Skeletal muscle satellite cell (primary cell): ENCODE data around the gene PARD6G.
"Not testable (repeated sequence)": the region's sequence is repeated elsewhere in the genome, so short reads cannot be mapped to it uniquely, and the experiment has no call there.

Source experiments
- H3K27me3 ChIP-seq: 2 replicates; pipeline ENCODE4 v1.7.0; 2013; ENCODE audit warnings: low read length; ENCODE audit not compliant: control insufficient read depth, insufficient read depth
- H3K36me3 ChIP-seq: 2 replicates; pipeline ENCODE4 v1.7.0; 2013; ENCODE audit warnings: mild to moderate bottlenecking, control low read depth, low read length; ENCODE audit not compliant: insufficient read depth
- H3K4me1 ChIP-seq: 2 replicates; pipeline ENCODE4 v1.7.0; 2013; ENCODE audit warnings: low read length; ENCODE audit not compliant: control insufficient read depth, insufficient read depth
- H3K4me2 ChIP-seq: 2 replicates; pipeline ENCODE4 v1.7.0; 2013; ENCODE audit warnings: mild to moderate bottlenecking, low read length
- H3K4me3 ChIP-seq: 2 replicates; pipeline ENCODE4 v1.7.0; 2013; ENCODE audit warnings: low read length
- H3K9ac ChIP-seq: 2 replicates; pipeline ENCODE4 v1.7.0; 2013; ENCODE audit warnings: mild to moderate bottlenecking, low read depth, low read length, moderate library complexity
- H3K9me3 ChIP-seq: replicated peaks from 2 replicates; pipeline ENCODE4 v1.7.0; 2013; ENCODE audit warnings: mild to moderate bottlenecking, control low read depth, low read length

Gene PARD6G

DNA sequence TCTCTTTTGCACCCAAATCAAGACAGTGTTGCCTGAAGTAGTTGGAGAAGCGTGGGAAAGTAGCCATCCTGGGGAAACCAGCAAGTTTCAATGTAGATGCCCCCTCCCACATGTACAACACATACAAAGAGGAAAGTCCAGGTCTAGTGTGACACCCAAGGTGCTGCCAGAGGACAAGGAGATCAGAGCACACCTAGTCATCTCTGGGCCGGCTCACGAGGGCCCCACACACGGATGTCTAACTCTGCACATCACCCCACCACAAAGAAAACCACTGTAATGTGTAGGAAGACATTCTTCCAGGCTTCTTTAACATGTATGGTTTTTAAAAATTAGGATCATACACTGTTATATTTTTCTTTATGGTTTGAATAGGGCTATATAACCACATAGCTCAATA lies 21.6 kb downstream of the PARD6G start:
- Histone ChIP-seq H3K9ac (no peak overlapping the region), H3K36me3 (no peaks in the 10 kb centered on the region), H3K4me3 (no peak overlapping the region), H3K27me3 (peaks cover 6% of the 10 kb centered on the region), H3K4me2 (no peak overlapping the region), H3K4me1 (no peaks in the 10 kb centered on the region), H3K9me3 (no peaks in the 10 kb centered on the region)

DNA sequence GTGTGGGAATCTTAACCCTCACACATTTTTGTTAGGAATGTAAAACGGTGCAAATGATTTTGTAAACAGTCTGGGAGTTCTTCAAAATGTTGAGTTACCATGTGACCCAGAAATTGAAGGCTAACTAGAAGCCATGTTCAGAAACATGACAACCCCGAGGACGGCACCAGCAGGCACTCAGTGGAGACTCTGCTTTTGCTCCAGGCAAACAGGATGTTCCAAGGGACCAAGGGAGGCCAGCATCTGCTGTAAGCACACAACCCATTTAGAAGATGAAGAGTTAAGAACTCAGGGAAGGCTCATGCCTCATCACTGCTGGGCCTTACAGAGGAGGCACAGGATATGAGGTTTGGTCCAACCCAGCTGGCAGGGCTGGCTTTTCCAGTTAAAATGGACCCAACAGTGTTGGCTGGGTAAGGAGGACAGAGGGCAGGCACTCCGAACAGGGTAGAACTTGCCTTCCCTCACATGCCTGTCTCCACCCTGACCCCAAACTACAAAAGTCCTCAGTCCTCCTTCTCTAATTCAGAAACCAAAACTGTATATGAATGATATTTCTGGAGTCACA lies 23.6 kb downstream of the PARD6G start:
- no peak overlapping the region for H3K4me2 ChIP-seq
- no peaks in the 10 kb centered on the region for H3K4me1 ChIP-seq
- no peak overlapping the region for H3K4me3 ChIP-seq

DNA sequence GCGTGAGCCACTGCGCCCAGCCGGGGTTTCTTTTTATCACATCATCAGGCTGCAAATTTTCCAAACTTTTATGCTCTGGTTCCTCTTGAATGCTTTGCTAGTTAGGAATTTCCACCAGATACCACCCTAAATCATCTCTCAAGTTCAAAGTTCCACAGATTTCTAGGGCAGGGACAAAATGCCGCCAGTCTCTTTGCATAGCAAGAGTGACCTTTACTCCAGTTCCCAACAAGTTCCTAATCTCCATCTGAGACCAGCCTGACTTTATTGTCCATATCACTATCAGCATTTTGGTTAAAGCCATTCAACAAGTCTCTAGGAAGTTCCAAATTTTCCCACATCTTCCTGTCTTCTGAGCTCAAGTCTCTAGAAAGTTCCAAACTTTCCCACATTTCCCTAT lies 27.8 kb downstream of the PARD6G start:
- H3K36me3 ChIP-seq, H3K9ac ChIP-seq, H3K4me2 ChIP-seq, H3K9me3 ChIP-seq, H3K4me3 ChIP-seq, H3K4me1 ChIP-seq: not testable (repeated sequence)
- peaks cover 16% of the 10 kb centered on the region for H3K27me3 ChIP-seq

More for the DNA sequence above, 23.6 kb downstream of the PARD6G start:
- H3K27me3 ChIP-seq, result peaks cover 6% of the 10 kb centered on the region
- no peak overlapping the region for H3K9ac ChIP-seq
- H3K9me3 ChIP-seq, result no peaks in the 10 kb centered on the region
- no peaks in the 10 kb centered on the region for H3K36me3 ChIP-seq

DNA sequence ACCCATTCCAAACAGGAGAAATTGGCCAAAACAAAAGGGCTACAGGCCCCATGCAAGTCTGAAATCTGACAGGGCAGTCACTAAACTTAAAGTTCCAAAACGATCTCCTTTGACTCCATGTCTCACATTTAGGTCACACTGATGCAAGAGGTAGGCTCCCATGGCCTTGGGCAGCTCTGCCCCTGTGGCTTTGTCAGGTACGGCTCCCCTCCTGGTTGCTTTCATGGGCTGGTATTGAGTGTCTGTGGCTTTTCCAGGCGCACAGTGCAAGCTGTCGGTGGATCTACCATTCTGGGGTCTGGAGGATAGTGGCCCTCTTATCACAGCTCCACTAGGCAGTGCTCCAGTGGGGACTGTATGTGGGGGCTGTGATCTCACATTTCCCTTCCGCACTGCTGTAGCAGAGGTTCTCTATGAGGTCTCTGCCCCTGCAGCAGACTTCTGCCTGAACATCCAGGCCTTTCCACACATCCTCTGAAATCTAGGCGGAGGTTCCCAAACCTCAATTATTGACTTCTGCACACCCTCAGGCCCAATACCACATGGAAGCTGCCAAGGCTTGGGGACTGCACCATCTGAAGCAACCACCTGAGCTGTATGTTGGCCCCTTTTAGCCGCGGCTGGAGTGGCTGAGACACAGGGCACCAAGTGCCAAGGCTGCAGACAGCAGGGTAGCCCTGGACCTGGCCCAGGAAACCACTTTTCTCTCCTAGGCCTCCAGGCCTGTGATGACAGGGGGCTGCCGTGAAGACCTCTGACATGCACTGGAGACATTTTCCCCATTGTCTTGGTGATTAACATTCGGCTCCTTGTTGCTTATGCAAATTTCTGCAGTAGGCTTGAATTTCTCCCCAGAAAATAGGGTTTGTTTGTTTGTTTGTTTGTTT lies 28.7 kb downstream of the PARD6G start:
- Histone ChIP-seq H3K4me1 (no peaks in the 10 kb centered on the region), H3K4me3 (no peak overlapping the region), H3K36me3 (no peaks in the 10 kb centered on the region), H3K9ac (no peak overlapping the region), H3K27me3 (peaks cover 12% of the 10 kb centered on the region), H3K9me3 (no peaks in the 10 kb centered on the region), H3K4me2 (no peak overlapping the region)

DNA sequence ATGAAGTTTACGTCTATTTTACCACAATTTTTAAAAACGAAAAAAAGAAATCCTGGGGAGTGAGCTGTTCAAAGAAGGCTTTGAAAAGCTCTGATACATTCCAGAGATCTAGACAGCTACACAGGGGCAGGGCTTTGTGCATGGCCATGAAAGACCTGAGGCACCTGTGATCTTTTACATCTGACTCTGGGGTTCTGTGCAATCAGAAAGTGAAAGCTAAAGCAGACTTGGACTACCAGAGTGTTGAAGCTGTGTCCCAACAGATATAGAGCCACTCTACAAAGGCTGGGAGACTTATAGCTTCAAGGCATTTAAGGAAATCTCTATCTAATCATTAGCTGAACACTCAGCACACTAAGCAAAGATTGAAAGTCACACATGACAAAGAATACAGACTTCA lies 34.1 kb downstream of the PARD6G start:
- Histone ChIP-seq H3K36me3 (no peaks in the 10 kb centered on the region), H3K9me3 (no peaks in the 10 kb centered on the region), H3K4me3 (no peak overlapping the region), H3K4me2 (no peak overlapping the region), H3K9ac (no peak overlapping the region), H3K4me1 (no peaks in the 10 kb centered on the region), H3K27me3 (peaks cover 10% of the 10 kb centered on the region)

DNA sequence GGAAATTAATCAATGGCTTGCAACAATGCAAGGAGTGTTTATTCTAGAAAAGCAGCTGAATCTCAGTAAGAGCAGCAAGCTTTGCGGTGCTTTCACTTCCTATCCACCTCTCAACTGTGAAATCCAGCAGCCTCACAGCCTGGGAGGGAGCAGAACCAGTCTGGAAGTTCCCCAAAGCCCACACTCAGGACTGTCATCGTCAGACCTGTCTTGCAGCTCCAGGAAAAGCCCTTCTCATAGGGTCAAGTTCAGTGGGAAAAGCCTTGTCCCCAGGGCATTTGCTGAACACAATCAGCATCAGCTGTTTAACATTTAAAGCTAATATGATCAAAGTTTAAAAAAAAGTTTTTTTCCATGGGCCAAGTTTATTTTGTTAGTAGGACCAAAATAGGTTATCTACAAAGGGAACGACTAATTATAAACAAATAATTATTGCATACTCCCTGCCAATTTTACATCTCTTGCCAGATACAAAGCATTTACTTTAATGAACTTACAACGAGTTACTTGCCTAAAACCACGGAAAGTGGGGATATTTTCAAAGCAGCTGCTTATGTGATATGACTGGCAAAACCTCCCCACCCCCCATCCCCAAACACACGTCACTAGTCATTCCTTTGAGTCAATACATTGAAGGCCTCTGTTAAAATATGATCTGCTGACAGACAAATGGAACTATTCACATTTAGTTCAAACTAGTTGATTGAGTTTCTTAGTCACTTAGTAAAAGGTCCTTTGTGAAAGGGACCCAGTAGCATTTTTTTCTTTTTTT lies 36.8 kb downstream of the PARD6G start:
- H3K36me3 ChIP-seq, result no peaks in the 10 kb centered on the region
- peaks cover 5% of the 10 kb centered on the region for H3K27me3 ChIP-seq
- H3K9ac ChIP-seq, result no peak overlapping the region
- H3K4me2 ChIP-seq, result no peak overlapping the region
- H3K4me1 ChIP-seq, result no peaks in the 10 kb centered on the region
- no peak overlapping the region for H3K4me3 ChIP-seq
- no peaks in the 10 kb centered on the region for H3K9me3 ChIP-seq

DNA sequence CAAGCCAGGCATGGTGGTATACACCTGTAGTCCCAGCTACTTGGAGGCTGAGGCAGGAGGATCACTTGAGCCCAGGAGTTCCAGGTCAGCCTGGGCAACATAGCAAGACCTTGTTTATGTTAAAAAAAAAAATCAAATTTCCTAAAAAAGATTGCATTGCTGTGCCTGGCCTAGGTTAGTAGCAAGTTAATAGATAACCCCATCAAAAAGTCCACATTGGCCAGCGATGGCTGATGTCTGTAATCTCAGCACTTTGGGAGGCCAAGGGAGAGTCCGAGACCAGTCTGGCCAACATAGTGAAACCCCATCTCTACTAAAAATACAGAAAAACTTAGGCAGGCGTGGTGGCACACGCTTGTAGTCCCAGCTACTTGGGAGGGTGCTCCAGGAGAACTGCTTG lies 38.7 kb downstream of the PARD6G start:
- Histone ChIP-seq H3K36me3 (no peaks in the 10 kb centered on the region), H3K4me2 (no peak overlapping the region), H3K4me3 (no peak overlapping the region)

DNA sequence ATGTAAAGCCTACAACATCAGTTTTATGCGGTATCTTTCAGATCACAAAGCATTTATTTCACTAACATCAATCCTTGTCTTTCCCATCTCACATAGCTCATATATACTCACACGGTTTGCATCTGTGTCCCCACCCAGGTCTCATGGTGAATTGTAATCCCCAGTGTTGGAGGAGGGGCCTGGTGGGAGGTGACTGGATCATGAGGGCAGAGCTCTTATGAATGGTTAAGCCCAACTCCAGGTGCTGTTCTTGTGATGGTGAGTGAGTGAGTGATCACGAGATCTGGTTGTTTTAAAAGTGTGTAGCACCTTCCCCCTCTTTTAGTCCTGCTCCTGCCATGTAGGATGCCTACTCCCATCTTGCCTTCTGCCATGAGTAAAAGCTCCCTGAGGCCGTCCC lies 42.0 kb downstream of the PARD6G start:
- Histone ChIP-seq H3K4me3 (no peak overlapping the region), H3K36me3 (no peaks in the 10 kb centered on the region)

More for the DNA sequence above, 38.7 kb downstream of the PARD6G start:
- Histone ChIP-seq H3K9me3 (no peaks in the 10 kb centered on the region), H3K4me1 (no peaks in the 10 kb centered on the region), H3K27me3 (no peaks in the 10 kb centered on the region), H3K9ac (no peak overlapping the region)

DNA sequence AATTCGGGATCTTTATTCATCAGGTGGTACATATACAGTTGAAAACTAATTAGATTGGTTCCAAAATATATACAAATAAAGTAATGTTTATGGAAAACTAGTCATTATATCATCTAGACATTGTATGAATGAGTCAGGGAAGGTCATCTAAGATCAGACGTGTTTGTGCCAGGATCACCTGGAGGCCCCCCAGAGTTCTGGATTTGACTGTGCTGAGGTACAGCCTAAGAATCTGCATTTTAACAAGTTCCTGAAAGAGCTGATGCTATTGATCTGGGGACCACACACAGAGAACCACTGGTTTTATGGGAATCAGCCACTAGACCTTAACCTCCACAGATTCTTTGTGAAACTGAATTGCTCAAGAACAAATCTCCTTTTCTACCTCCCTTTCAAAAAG lies 43.2 kb downstream of the PARD6G start:
- Histone ChIP-seq H3K9me3 (no peaks in the 10 kb centered on the region), H3K9ac (no peak overlapping the region), H3K27me3 (no peaks in the 10 kb centered on the region), H3K4me3 (no peak overlapping the region), H3K36me3 (no peaks in the 10 kb centered on the region), H3K4me2 (no peak overlapping the region), H3K4me1 (no peaks in the 10 kb centered on the region)

More for the DNA sequence above, 42.0 kb downstream of the PARD6G start:
- Histone ChIP-seq H3K4me2 (no peak overlapping the region), H3K27me3 (no peaks in the 10 kb centered on the region), H3K9ac (no peak overlapping the region), H3K4me1 (no peaks in the 10 kb centered on the region), H3K9me3 (no peaks in the 10 kb centered on the region)

DNA sequence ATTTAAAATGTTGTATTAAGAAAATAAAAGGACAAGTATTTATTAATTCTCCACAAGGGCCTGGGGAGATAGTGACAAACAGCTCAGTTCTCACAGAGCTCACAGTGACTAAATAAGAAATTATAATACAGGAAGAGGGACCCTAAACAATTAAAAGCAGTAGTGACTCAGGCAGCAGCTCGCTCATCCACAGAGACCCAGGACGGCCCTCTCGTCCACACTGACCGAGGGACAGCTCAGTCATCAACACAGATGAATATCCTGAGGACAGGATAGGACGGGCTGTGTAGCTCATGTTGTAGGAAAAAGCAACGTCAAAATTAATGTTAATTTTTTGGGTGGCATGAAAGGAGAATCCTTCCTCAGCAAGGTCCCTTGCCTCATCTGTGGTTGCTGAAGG lies 44.1 kb downstream of the PARD6G start:
- no peaks in the 10 kb centered on the region for H3K9me3 ChIP-seq
- H3K4me3 ChIP-seq, result no peak overlapping the region
- H3K36me3 ChIP-seq, result no peaks in the 10 kb centered on the region
- no peak overlapping the region for H3K4me2 ChIP-seq
- H3K4me1 ChIP-seq, result no peaks in the 10 kb centered on the region
- no peak overlapping the region for H3K9ac ChIP-seq
- H3K27me3 ChIP-seq, result no peaks in the 10 kb centered on the region

DNA sequence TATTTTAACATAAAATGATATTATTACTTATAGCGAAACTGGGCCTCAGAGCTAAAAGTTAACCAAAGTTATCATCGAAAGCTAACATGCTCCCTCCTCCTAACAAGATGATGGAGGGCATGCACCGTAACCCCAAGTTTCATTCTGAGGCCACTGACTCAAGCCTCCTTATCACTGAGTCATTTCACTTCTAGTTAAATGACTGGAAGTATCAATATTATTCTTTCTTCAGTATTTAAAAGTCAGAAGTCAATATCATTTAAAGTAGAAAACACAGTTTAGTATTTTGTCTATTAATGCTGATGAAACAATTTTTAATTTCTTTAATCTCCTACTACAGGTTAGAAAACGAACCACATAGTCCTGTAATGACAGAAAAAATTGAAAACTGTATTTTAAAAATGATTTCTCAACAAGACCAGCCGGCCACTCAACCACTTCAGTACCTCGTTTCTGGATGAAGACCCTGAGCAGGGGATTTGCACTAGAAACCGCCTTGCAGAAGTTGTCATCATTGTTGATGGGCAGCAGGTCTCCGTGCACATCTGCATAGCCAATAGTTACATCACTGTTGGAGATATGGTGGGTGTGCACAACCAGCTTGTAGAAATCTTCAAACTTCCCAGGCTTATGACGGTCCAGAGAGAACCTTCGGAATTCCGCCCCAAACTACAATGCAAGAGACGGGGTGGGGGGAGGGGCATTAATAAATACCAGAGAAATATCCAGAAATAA lies 44.9 kb downstream of the PARD6G start:
- no peaks in the 10 kb centered on the region for H3K9me3 ChIP-seq
- no peaks in the 10 kb centered on the region for H3K4me1 ChIP-seq
- H3K36me3 ChIP-seq, result no peaks in the 10 kb centered on the region
- no peak overlapping the region for H3K4me2 ChIP-seq
- no peak overlapping the region for H3K9ac ChIP-seq
- no peak overlapping the region for H3K4me3 ChIP-seq
- no peaks in the 10 kb centered on the region for H3K27me3 ChIP-seq
